Skeletal muscle satellite cell (primary cell): ENCODE results near the gene DYRK1A.
A peak's percentile ranks its signal among the peaks of the same experiment; 100 is the strongest.

Source experiments
- H3K27me3 ChIP-seq: 2 replicates; pipeline ENCODE4 v1.7.0; 2013; ENCODE audit warnings: low read length; ENCODE audit not compliant: control insufficient read depth, insufficient read depth
- H3K36me3 ChIP-seq: 2 replicates; pipeline ENCODE4 v1.7.0; 2013; ENCODE audit warnings: mild to moderate bottlenecking, control low read depth, low read length; ENCODE audit not compliant: insufficient read depth
- H3K4me1 ChIP-seq: 2 replicates; pipeline ENCODE4 v1.7.0; 2013; ENCODE audit warnings: low read length; ENCODE audit not compliant: control insufficient read depth, insufficient read depth
- H3K4me2 ChIP-seq: 2 replicates; pipeline ENCODE4 v1.7.0; 2013; ENCODE audit warnings: mild to moderate bottlenecking, low read length
- H3K4me3 ChIP-seq: 2 replicates; pipeline ENCODE4 v1.7.0; 2013; ENCODE audit warnings: low read length
- H3K9ac ChIP-seq: 2 replicates; pipeline ENCODE4 v1.7.0; 2013; ENCODE audit warnings: mild to moderate bottlenecking, low read depth, low read length, moderate library complexity
- H3K9me3 ChIP-seq: replicated peaks from 2 replicates; pipeline ENCODE4 v1.7.0; 2013; ENCODE audit warnings: mild to moderate bottlenecking, control low read depth, low read length

The DYRK1A gene

GRCh38 chr21:37443683-37444082 is 77.1 kb downstream of the DYRK1A start:
- Histone ChIP-seq H3K9me3 (no peaks in the 10 kb centered on the region), H3K36me3 (peaks cover 6% of the 10 kb centered on the region), H3K27me3 (no peaks in the 10 kb centered on the region), H3K4me2 (no peak overlapping the region), H3K4me1 (peaks cover 23% of the 10 kb centered on the region), H3K9ac (no peak overlapping the region), H3K4me3 (no peak overlapping the region)

GRCh38 chr21:37445228-37445627 is 78.7 kb downstream of the DYRK1A start:
- Histone ChIP-seq H3K9ac (no peak overlapping the region), H3K27me3 (no peaks in the 10 kb centered on the region), H3K4me1 (peaks cover 31% of the 10 kb centered on the region), H3K4me3 (no peak overlapping the region), H3K9me3 (no peaks in the 10 kb centered on the region), H3K36me3 (peaks cover 6% of the 10 kb centered on the region), H3K4me2 (peak overlapping the region; percentile 47)

- no peak overlapping the region for H3K4me3 ChIP-seq
- no peaks in the 10 kb centered on the region for H3K27me3 ChIP-seq
- peaks cover 41% of the 10 kb centered on the region for H3K4me1 ChIP-seq
- no peak overlapping the region for H3K9ac ChIP-seq
- no peak overlapping the region for H3K4me2 ChIP-seq
- peaks cover 6% of the 10 kb centered on the region for H3K36me3 ChIP-seq
- H3K9me3 ChIP-seq, result no peaks in the 10 kb centered on the region
These were observed 80.0 kb downstream of the DYRK1A start for GRCh38 chr21:37446552-37446951.

GRCh38 chr21:37447288-37447936 is 80.8 kb downstream of the DYRK1A start:
- H3K9ac ChIP-seq, result no peak overlapping the region
- H3K4me2 ChIP-seq, result no peak overlapping the region
- no peak overlapping the region for H3K4me3 ChIP-seq
- H3K9me3 ChIP-seq, result no peaks in the 10 kb centered on the region
- no peaks in the 10 kb centered on the region for H3K27me3 ChIP-seq
- H3K4me1 ChIP-seq, result peaks cover 49% of the 10 kb centered on the region
- peaks cover 6% of the 10 kb centered on the region for H3K36me3 ChIP-seq

GRCh38 chr21:37449302-37449937 is 82.8 kb downstream of the DYRK1A start:
- Histone ChIP-seq H3K4me3 (no peak overlapping the region), H3K9me3 (no peaks in the 10 kb centered on the region), H3K27me3 (no peaks in the 10 kb centered on the region), H3K9ac (no peak overlapping the region), H3K4me1 (peaks cover 59% of the 10 kb centered on the region), H3K4me2 (no peak overlapping the region), H3K36me3 (no peaks in the 10 kb centered on the region)

- no peaks in the 10 kb centered on the region for H3K36me3 ChIP-seq
- H3K4me2 ChIP-seq, result peak overlapping the region; percentile 11
- H3K9me3 ChIP-seq, result no peaks in the 10 kb centered on the region
- H3K4me1 ChIP-seq, result peaks cover 58% of the 10 kb centered on the region
- no peak overlapping the region for H3K9ac ChIP-seq
- H3K27me3 ChIP-seq, result no peaks in the 10 kb centered on the region
- H3K4me3 ChIP-seq, result no peak overlapping the region
These were observed 83.9 kb downstream of the DYRK1A start for GRCh38 chr21:37450445-37450941.

- H3K4me2 ChIP-seq, result no peak overlapping the region
- H3K9ac ChIP-seq, result no peak overlapping the region
- peaks cover 55% of the 10 kb centered on the region for H3K4me1 ChIP-seq
These were observed 84.9 kb downstream of the DYRK1A start for GRCh38 chr21:37451446-37451845.

GRCh38 chr21:37452227-37452626 is 85.7 kb downstream of the DYRK1A start:
- H3K4me3 ChIP-seq, result no peak overlapping the region
- H3K36me3 ChIP-seq, result no peaks in the 10 kb centered on the region
- H3K4me1 ChIP-seq, result peaks cover 55% of the 10 kb centered on the region
- H3K4me2 ChIP-seq, result peak overlapping the region; percentile 27
- H3K9me3 ChIP-seq, result no peaks in the 10 kb centered on the region
- peak overlapping the region; percentile 21 for H3K9ac ChIP-seq
- no peaks in the 10 kb centered on the region for H3K27me3 ChIP-seq

More at GRCh38 chr21:37451446-37451845, 84.9 kb downstream of the DYRK1A start:
- no peaks in the 10 kb centered on the region for H3K36me3 ChIP-seq
- no peaks in the 10 kb centered on the region for H3K9me3 ChIP-seq
- H3K4me3 ChIP-seq, result no peak overlapping the region
- no peaks in the 10 kb centered on the region for H3K27me3 ChIP-seq

- Histone ChIP-seq H3K9me3 (no peaks in the 10 kb centered on the region), H3K27me3 (no peaks in the 10 kb centered on the region), H3K9ac (no peak overlapping the region), H3K4me3 (no peak overlapping the region), H3K4me1 (peaks cover 58% of the 10 kb centered on the region), H3K4me2 (no peak overlapping the region), H3K36me3 (no peaks in the 10 kb centered on the region)
These were observed 86.8 kb downstream of the DYRK1A start for GRCh38 chr21:37453350-37453749.

GRCh38 chr21:37454869-37455503 is 88.4 kb downstream of the DYRK1A start:
- Histone ChIP-seq H3K4me1 (peaks cover 66% of the 10 kb centered on the region), H3K36me3 (no peaks in the 10 kb centered on the region), H3K4me3 (no peak overlapping the region), H3K4me2 (no peak overlapping the region), H3K9me3 (no peaks in the 10 kb centered on the region), H3K9ac (no peak overlapping the region), H3K27me3 (no peaks in the 10 kb centered on the region)

- no peaks in the 10 kb centered on the region for H3K36me3 ChIP-seq
- peak overlapping the region; percentile 16 for H3K4me2 ChIP-seq
- H3K4me1 ChIP-seq, result peaks cover 66% of the 10 kb centered on the region
- no peak overlapping the region for H3K9ac ChIP-seq
- no peaks in the 10 kb centered on the region for H3K27me3 ChIP-seq
- no peak overlapping the region for H3K4me3 ChIP-seq
- no peaks in the 10 kb centered on the region for H3K9me3 ChIP-seq
These were observed 88.9 kb downstream of the DYRK1A start for GRCh38 chr21:37455504-37455911.
